Measurements from ENCODE around the gene ADARB2. TPM values are rescaled to one million over a fixed set of nuclear protein-coding genes. Genes with fewer than 3 reads are reported as not detected.
A peak's percentile ranks its signal among the peaks of the same experiment; 100 is the strongest.
"Not testable (repeated sequence)": the region's sequence is repeated elsewhere in the genome, so short reads cannot be mapped to it uniquely, and the experiment has no call there.

ADARB2 gene
- total RNA-seq, 1 experiment from 2014 or later, result 1.9 TPM

DNA sequence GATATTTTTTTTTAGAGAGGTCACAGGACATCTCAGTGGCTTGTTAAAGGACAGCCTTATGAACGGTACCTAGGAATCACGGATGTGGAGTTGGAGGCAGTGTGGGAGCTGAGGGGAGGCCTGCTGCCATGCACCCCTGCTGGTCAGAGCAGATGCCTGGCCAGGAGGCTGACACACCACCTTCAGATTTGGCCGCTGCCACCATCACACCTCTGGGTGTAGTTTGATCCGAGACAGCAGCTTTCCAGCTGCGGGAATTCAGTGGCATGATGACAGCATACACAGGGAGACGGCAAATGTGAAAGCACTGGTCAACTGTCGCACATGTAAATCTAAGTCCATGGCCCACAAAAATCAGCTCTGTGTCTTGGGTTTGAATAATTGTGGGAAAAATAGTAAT, 285.4 kb downstream of the ADARB2 start:
- no peak for DNase-seq (ENCODE audit: extremely low read depth, low read depth)

DNA sequence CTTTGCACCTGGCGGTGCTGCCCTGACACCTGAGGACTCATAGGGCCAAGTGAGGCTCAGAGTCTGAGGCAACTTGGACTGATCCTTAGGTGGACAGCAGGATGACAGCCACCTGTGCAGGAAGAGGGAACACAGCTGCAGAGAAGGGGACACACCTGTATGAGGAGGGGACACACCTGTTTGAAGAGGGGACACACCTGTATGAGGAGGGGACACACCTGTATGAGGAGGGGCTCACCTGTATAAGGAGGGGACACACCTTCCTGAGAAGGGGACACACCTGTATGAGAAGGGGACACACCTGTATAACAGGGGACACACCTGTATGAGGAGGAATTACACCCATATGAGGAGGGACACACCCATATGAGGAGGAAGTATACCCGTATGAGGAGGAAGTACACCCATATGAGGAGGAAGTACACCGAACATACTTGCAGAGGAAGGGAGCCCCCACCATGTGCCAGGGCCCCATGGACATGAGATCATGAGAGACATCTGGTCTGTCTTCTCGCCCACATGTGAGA, 285.9 kb downstream of the ADARB2 start:
- DNase-seq (ENCODE audit: extremely low read depth, low read depth), result no peak

DNA sequence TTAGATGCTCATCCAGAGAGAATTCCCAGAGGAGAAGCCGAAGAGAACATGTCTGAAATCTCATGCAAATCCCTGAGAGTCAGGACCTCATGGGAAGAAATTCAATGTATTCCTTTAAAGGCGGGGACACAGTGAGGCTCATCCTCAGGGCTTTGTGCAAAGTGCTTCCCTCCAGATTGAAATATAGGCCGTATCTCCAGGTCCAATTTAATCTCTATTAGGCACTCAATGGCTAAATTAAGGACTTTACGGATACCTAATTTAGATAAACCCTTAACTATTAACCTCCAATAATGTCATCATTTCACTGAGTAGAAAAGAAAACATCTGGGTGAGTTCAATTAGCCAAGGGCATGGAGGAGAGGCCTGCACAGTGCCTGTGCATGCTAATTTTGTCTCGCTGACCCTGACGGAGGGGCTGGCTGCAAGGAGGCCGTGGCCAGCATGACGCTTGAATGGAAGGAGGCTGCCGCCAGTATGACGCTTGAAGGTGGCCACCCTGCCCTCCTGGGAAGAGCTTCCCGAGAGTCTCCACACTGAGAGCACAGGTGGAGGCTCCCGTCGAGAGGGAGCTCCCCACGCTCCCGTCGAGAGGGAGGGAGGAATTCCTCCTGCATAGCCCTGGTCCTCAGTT, 287.6 kb downstream of the ADARB2 start:
- no peak for DNase-seq (ENCODE audit: extremely low read depth, low read depth)

DNA sequence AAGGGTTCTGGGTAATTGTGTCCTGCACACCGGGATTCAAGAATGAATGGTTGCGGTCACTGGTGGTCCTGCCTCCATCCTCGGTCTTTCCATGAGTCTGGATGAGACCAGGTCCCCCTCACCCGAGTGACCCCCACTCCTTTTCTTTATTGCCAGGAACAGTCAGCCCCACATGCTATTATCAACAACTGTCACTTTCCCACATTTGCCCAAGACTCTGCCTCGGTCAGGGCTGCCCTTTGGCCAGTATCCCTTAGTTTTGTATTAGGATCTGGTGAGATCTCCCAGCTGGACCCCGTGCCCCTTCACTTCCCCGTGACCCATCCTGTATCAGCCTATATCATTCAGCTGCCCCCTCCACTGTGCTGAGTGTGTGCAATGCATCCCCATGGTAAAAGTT, 288.3 kb downstream of the ADARB2 start:
- no peak for DNase-seq (ENCODE audit: extremely low read depth, low read depth)

DNA sequence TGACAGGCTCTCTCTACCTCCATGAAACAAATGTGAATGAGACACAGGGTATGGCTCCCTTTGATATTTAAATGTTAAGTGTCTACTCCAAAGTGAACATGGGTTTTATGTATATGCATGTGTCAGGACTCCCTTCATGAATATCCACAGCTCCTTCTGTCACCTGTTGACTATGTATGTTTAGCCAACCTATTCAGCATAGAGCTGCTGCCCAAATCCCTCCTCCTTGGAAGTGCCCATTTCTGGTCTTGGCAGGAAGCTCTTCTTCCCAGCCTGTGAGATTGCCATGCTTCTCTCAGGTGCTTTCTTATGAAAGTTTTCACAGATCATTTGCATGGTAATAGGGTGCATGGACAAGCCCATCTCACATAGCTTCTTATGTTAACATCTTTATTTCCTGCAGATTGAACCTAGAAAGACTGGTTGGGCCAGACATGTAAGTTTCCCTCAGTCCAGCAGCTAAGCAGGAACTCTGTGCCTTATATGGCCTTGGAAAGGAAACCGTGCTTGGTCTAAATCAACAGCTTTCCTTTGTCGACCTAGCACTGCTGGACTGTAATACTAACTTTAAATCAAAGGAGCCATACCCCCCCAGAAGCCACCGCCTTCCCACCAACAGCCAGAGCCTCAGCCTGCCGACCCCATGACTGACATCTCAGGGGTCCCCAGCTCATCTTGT, 288.9 kb downstream of the ADARB2 start:
- DNase-seq (ENCODE audit: extremely low read depth, low read depth), result no peak

DNA sequence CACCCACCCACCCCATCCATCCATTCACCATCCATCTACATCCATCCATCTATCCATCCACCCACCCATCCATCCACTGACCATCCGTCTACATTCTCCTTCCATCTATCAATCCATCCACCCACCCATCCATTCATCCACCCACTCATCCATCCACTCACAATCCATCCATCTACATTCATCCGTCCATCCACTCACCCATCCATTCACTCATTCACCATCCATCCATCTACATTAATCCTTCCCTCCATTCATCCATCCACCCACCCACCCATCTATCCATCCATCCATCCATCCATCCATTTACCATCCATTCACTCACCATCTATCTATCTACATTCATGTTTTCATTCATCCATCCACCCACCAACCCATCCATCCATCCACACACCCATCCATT, 292.5 kb downstream of the ADARB2 start:
- no peak for DNase-seq (ENCODE audit: extremely low read depth, low read depth)

DNA sequence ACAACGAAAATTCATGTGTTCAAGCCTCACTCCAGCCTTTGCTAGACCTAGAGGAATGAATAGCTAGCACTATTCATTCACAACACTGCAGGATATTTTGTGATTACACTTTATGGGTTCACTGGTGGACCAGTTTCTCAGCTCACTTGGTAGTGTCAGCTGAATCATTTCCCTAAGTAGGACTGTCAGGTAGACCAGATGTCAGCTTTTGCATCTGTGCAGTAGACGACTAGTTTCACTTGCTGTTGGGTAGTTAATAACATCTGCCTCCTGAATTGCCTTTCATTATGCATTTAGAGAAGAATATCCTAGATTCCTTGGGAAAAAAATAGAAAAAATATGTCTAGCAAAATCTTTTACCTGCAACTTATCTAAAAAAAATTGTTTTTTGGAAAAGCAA, 296.4 kb downstream of the ADARB2 start:
- no peak for DNase-seq (ENCODE audit: extremely low read depth, low read depth)

DNA sequence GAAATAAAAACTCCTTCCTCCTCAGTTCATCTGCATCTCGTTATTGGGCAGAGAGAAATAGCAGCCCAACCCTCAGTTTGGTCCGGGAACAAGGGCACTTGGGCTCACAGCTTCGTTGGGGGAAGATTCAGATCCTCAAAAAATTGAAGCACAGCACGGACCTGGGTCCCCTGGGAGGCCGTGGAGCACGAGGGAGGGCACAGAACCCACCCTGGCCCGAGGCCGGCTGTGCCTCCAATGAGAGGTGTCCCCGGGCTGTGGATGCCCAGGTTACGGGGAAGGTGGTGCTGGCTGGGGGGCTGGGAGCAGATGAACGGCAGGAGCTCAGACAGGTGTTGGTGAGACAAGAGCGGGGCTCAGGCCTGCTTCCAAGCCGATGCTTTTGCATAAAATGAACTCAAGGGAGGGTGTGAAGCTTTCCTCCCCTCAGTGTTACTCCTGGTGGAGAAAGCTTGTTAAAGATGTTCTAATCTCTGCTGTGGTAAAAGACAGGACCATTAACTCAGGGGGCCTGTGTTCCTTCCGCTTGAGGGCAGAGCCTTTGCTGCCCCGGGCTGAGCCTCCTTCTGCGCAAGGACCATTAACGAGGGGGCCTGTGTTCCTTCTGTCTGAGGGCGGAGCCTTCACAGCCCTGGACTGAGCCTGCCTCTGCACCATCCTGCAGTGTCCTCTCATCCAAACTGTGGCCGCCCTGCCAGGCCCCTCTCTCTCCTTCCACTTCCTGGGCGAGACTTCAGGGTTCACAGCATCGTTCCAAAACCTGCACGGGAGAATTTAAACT, 302.2 kb downstream of the ADARB2 start:
- DNase-seq (ENCODE audit: extremely low read depth, low read depth), result no peak

DNA sequence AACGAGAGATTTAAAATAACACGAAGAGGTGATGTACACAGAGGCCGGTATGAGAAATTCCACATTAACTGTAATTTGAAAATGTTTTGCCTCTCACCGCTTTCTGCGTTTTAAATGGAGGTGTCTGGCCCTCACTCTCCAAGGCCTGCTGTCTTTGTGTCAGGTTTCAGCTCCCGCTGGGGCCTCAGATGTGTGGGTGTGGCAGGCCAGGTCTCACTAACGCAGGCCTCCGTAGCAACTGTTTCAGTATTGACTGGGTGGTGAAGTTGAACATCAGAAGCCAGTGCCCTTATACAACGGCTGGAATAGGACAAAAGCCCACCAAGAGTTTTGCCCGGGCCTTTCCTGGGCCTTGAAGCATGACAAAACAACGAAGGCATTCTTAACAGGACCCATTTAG, 303.1 kb downstream of the ADARB2 start:
- DNase-seq (ENCODE audit: extremely low read depth, low read depth), result no peak

DNA sequence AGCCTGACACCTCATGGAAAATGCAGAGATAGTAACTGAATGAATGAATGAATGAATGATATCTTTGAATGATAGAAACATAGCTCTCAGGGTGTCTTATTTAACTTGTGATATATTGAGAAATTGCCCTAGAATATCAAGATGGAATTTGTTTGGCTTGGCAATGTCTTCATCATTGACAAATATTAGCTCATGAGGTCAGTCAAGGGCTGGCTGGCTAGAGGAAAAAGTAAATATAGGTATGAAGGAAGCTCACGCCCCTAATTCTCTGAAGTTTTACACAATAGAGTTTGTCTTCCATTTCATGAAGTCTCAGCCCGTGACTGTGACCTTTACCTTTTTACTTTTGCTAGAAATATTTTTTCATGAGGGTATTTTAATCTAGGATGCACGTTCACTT, 305.2 kb downstream of the ADARB2 start:
- DNase-seq (ENCODE audit: extremely low read depth, low read depth), result no peak

DNA sequence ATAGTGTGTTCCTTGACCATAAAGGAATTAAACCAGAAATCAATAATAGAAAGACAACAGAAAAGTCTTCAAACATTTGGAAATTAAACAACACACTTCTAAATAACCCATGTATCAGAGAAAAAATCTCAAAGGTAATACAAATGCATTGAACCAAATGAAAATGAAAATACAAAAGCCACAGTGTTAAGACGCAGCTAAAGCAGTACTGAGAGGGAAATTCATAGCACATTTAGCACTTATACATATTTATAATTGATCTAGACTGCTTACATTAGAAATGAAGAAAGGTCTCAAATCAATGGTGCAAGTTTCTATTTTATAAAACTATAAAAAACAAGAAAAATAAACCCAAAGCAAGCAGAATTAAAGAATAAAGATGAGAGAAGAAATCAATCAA, 306.1 kb downstream of the ADARB2 start:
- no peak for DNase-seq (ENCODE audit: extremely low read depth, low read depth)

DNA sequence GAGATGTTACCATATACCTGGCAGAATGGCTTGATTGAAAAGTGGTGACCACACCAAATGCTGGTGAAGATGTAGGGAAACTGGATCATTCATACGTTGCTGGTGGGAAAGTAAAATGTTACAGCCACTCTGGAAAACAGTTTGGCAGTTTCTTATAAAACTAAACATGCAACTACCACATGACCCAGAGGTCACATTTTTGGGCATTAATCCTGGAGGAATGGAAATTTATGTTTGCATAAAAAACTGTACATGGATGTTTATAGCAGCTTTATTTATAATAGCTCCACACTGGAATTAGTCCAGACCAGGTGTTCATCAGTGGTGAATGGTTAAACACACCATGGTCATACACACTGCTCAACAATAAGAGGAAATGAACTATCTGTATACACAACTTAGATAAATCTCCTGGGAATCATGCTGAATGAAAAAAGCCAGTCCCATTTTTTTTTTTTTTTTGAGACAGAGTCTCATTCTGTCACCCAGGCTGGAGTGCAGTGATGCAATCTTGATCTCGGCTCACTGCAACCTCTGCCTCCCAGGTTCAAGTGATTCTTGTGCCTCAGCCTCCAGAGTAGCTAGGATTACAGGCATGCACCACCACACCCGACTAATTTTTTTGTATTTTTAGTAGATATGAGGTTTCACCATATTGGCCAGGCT, 309.7 kb downstream of the ADARB2 start:
- DNase-seq (ENCODE audit: extremely low read depth, low read depth), result not testable (repeated sequence)

DNA sequence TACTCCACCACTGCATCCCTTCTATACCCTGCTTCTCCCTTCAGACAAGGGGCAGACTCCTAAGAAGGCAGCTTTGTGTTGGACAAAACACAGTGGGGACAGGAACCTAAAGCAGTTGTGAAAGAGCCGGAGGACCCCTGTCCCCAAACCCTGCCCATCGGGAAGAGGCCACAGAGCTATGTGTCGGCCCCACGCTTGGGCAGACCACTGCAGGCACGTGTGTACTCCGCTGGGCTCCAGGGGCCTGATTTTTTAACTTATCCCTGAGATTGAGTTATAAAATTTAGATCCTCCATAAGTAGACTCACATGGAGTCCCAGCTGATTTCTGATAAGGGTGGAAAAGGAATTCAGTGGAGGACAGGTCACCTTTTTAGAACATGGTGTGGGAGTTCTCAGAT, 310.5 kb downstream of the ADARB2 start:
- DNase-seq (ENCODE audit: extremely low read depth, low read depth), result no peak

DNA sequence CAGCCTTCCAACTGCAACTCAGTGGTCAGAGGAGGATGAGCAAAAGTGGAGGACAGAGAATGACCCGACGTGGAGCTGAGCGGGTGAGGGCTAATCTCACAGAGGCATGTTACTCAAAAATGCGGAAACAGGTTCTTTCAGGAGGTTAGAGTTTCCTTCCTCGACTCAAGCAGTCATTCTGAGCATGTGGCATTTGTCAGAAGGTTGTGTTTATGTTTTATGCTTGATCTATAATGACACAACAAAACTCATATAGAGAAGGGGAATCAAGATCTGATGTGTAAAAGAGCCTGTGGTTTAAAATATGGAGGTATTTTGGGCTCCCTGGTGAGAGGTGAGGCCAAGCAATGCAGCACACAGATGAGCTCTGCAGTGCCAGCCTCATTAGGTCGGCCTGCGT, 311.4 kb downstream of the ADARB2 start:
- no peak for DNase-seq (ENCODE audit: extremely low read depth, low read depth)

DNA sequence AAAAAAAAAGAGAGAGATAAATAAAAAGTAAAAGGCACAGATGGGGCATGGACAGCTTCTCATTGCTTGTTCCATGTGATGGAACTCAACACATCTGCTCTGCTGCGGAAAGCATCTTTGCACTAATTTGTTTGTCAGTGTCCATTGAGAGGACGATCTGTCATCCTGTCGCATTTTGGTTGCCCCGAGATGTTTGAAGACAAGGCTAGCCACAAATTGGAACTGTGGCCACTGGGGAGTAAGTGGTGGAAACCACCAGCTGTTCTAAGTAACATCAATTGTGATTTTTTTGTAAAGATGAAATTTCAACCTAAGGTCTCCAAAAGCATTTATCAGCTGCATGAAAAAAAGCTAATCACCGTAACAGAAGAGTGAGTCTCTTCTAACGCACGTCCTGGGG, 312.7 kb downstream of the ADARB2 start:
- DNase-seq (ENCODE audit: extremely low read depth, low read depth), result no peak

DNA sequence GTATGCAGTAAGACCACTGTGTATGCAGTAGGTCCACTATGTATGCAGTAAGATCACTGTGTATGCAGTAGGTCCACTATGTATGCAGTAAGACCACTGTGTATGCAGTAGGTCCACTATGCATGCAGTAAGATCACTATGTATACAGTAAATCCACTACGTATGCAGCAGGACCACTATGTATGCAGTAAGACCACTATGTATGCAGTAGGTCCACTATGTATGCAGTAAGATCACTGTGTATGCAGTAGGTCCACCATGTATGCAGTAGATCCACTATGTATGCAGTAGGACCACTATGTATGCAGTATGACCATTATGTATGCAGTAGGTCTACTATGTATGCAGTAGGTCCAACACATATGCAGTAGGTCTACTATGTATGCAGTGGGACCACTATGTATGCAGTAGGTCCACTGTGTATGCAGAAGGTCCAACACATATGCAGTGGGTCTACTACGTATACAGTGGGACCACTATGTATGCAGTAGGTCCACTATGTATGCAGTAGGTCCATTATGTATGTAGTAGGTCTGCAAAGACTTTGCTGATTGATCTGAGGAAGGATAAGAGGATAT, 313.6 kb downstream of the ADARB2 start:
- DNase-seq (ENCODE audit: extremely low read depth, low read depth), result no peak

DNA sequence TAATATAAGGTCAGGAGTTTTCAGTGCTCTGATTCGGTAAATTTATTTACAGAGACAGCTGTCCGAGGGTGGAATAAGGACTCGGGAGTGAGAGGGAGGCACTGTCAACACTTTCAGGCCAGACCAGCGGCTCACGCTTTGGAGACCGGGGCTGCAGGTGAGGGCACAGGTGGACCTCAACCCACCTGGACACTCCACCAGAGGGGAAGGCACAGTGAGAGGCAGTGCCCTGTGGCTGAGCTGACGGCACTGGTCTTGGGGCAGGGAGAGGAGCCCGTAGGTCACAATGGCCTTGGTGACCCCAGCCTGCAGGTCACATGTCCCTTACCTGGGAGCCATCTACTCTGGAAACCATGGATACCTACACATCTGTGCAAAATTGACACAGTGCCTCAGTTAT, 315.1 kb downstream of the ADARB2 start:
- no peak for DNase-seq (ENCODE audit: extremely low read depth, low read depth)

DNA sequence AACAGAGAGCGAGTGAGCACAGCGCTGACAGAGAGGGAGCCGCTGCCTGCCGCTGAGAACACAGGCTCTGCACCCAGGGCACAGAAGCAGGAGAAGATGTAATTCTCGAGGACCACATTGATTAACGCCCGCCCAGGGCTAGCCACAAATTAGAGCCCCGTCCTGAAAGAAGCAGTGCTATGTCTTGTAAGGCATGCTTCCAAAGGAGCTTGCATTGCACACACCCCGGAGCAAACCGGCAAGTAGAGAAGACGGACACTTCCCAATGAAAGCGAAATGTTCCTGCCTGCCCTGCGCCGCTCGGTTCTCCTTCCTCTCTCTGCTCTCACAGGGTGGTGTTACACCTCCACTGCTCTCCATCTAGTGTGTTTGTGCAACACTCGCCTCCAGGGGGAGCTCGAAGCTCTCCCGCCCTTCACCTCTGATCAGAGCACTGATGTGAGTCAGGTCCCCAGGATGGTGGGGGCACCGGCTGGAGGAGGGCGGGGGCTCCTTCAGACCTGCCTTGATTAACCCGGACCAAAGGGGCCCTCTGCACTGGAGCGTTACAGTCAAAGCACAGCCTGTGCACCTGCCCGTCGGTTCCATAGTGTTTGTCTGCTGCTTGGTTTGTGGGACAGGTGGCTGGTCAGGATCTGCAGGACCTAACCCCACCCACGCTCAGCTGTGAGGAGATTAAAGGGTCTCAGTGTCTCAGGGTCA, 316.5 kb downstream of the ADARB2 start:
- peak; percentile 41 for DNase-seq (ENCODE audit: extremely low read depth, low read depth)

DNA sequence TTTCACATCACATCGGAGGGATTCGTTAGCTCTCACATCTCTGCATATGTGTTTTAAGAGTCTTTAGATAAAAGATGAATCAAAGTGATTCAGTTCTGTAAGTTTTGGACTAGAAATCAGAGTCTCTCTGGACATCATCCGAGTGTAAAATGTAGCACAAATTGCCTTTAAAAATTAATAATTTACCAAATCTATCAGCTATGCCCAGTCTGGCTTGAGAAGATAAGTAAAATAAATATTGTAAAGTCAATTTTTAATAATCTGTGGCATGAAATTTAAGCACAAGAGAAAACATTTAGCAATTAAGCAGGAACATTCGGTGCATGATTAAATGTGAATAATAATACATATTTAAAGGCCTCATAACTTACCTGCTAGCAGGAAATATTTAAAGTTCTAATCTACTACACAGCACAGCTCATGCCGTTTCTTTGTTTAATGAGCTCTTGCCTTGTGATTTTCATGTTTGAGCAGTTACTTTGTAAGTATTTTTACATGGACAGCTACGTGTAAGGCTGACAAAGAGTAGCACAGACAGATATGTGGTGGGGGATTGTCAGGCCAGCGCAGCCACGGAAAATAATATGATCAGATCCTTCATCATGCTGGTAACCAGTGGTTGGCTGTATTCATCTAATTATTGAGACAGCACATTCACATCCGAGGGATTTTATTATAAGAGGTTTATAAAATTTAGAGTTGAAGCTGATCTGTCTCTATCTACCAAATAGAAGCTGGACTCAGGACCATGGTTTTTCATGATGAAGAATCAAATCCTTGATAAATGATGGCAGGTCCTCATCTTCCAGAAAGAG, 317.3 kb downstream of the ADARB2 start:
- DNase-seq (ENCODE audit: extremely low read depth, low read depth), result no peak

Data from NCI-H460 (cell line).